Tibial nerve (tissue), 4 donors: Measurements from ENCODE around the gene TGM2.

ENCODE experiments used
- EP300 ChIP-seq, 2 donors: sonication (generic); formaldehyde crosslinking; IDR thresholded peaks; one replicate each; pipeline ENCODE4 v1.6.1; 2017; ENCODE audit warnings: antibody characterized with exemption in 2 of 2, mild to moderate bottlenecking in 1 of 2
- POLR2A ChIP-seq, 2 donors: fragments of 450-650 bp; IDR thresholded peaks; one replicate each; pipeline ENCODE4 v1.6.1; 2017; ENCODE audit warnings: antibody characterized with exemption in 2 of 2, mild to moderate bottlenecking in 2 of 2, moderate library complexity in 2 of 2
- TF ChIP-seq, protein P1 (sequence below), 5 experiments: fragments of 200-600 bp in 3 of 5; fragments of 450-650 bp in 2 of 5; sonication (generic) in 3 of 5; IDR thresholded peaks; one replicate each; pipeline ENCODE4 v1.5.1; 2016 to 2019; ENCODE audit warnings: antibody characterized with exemption in 5 of 5, mild to moderate bottlenecking in 3 of 5, moderate library complexity in 2 of 5

DNA sequence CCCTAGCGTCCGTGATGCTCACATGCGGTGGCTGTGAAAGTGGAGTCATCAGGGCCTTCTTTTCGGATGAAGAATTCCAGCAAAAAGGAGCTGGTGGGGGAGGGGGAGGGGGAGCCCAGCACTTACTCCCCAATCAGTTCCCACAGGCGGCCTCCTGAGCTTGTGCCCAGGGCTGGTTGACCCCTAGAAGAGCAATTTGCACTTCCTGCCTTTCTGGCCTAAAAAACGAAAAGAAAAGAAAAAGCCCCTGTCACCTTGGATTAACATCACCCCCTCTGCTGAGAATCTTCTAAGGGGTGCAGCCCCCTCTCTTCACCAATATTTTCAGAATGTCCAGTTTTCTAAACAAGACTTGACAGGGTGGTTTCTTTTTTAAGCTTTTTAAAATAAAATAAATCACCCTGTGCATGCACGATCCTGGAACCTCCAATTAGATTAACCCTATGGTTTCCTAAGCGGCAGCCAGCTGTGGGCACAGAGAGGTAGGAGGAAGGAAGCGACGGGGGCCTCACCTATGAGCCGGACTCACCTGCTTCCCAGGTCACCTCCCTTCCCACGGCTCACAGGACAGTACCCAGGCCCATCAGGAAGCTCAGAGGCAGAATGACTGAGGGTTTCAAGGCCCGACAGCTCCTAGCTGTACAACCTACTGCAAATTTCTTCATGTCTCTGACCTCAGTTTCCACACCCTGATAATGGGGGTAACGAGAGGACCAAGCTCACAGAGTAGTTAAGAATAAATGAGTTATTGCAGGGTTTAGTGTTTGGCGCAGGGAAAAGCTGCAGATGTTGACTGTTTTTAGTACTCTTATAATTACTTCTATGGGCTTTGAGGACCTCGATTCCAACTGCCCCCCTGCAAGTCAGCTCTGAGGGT is 10.5 kb upstream of the TGM2 start:
- no peak for TF ChIP-seq EP300 (IDR thresholded peaks at IDR 0.05)
- TF ChIP-seq, protein P1, sequence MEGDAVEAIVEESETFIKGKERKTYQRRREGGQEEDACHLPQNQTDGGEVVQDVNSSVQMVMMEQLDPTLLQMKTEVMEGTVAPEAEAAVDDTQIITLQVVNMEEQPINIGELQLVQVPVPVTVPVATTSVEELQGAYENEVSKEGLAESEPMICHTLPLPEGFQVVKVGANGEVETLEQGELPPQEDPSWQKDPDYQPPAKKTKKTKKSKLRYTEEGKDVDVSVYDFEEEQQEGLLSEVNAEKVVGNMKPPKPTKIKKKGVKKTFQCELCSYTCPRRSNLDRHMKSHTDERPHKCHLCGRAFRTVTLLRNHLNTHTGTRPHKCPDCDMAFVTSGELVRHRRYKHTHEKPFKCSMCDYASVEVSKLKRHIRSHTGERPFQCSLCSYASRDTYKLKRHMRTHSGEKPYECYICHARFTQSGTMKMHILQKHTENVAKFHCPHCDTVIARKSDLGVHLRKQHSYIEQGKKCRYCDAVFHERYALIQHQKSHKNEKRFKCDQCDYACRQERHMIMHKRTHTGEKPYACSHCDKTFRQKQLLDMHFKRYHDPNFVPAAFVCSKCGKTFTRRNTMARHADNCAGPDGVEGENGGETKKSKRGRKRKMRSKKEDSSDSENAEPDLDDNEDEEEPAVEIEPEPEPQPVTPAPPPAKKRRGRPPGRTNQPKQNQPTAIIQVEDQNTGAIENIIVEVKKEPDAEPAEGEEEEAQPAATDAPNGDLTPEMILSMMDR (IDR thresholded peaks at IDR 0.05): no peak
- no peak for TF ChIP-seq POLR2A (IDR thresholded peaks at IDR 0.05)
